ENCODE results near the gene DTD1. TPM values are rescaled to one million over a fixed set of nuclear protein-coding genes. Genes with fewer than 3 reads are reported as not detected.
A peak's percentile ranks its signal among the peaks of the same experiment; 100 is the strongest.

The DTD1 gene
- total and polyA plus RNA-seq, 2 experiments from 2014 or later: 73.3 to 77.7 TPM

- Histone ChIP-seq H3K4me3 (no peak overlapping the region), H3K9me3 (ENCODE audit: low read depth) (no peaks in the 10 kb centered on the region), H3K27ac (no peak overlapping the region), H3K79me2 (ENCODE audit: insufficient read depth) (no peaks in the 10 kb centered on the region), H3K9ac (no peak overlapping the region), H3K36me3 (ENCODE audit: low read depth) (no peaks in the 10 kb centered on the region), H3K27me3 (replicated peaks; ENCODE audit: insufficient read depth) (no peaks in the 10 kb centered on the region), H2AFZ (no peak overlapping the region), H3K9me2 (ENCODE audit: insufficient read depth) (no peaks in the 10 kb centered on the region), H3F3A (ENCODE audit: insufficient read depth) (no peaks in the 10 kb centered on the region), H3K4me1 (ENCODE audit: insufficient read depth) (no peaks in the 10 kb centered on the region), H4K20me1 (ENCODE audit: insufficient read depth) (no peaks in the 10 kb centered on the region), H3K4me2 (ENCODE audit: unreplicated experiment) (no peak overlapping the region)
- WGBS, 2 experiments (ENCODE audit: low coverage in 1 of 2, low lambda C conversion rate in 2 of 2, missing lambda C conversion rate in 2 of 2): 96% methylated on average over 3 of the region's 3 CpGs
- no peak for DNase-seq
- in situ Hi-C loops (cut with MboI): no loop called here
- TF ChIP-seq EZH2phosphoT487 (IDR thresholded peaks at IDR 0.05; ENCODE audit: insufficient read depth, low read depth) (no peak), EZH2 (IDR thresholded peaks at IDR 0.05; ENCODE audit: insufficient read depth, poor library complexity, severe bottlenecking) (no peak)
These were observed 127.7 kb downstream of the DTD1 start for GRCh38 chr20:18715564-18715963.

- H3K4me1 ChIP-seq (ENCODE audit: insufficient read depth): peaks cover 2% of the 10 kb centered on the region; the same call in 1 of the 2 replicates
- 73 to 81% methylated on average over 1 of the region's 1 CpG for WGBS, 2 experiments (ENCODE audit: low coverage in 1 of 2, low lambda C conversion rate in 2 of 2, missing lambda C conversion rate in 2 of 2)
- DNase-seq: no peak
- H3K9me2 ChIP-seq (ENCODE audit: insufficient read depth): no peaks in the 10 kb centered on the region
- no peaks in the 10 kb centered on the region for H3F3A ChIP-seq (ENCODE audit: insufficient read depth)
- H3K27me3 ChIP-seq (replicated peaks; ENCODE audit: insufficient read depth): no peaks in the 10 kb centered on the region
- no peak overlapping the region for H3K9ac ChIP-seq
- no peak overlapping the region for H3K4me3 ChIP-seq
- TF ChIP-seq EZH2phosphoT487 (IDR thresholded peaks at IDR 0.05; ENCODE audit: insufficient read depth, low read depth): no peak
- H4K20me1 ChIP-seq (ENCODE audit: insufficient read depth): no peaks in the 10 kb centered on the region
- H3K79me2 ChIP-seq (ENCODE audit: insufficient read depth): no peaks in the 10 kb centered on the region
- H3K27ac ChIP-seq: no peak overlapping the region
- no peak overlapping the region for H2AFZ ChIP-seq
- no peaks in the 10 kb centered on the region for H3K36me3 ChIP-seq (ENCODE audit: low read depth)
- H3K4me2 ChIP-seq (ENCODE audit: unreplicated experiment): no peak overlapping the region
- no peaks in the 10 kb centered on the region for H3K9me3 ChIP-seq (ENCODE audit: low read depth)
- in situ Hi-C loops (cut with MboI): no loop called here
These were observed 129.2 kb downstream of the DTD1 start for GRCh38 chr20:18717062-18717461.

GRCh38 chr20:18718129-18718528 lies 130.3 kb downstream of the DTD1 start:
- H3K4me1 ChIP-seq (ENCODE audit: insufficient read depth): peaks cover 7% of the 10 kb centered on the region; the same call in 1 of the 2 replicates
- no peaks in the 10 kb centered on the region for H3K36me3 ChIP-seq (ENCODE audit: low read depth)
- 74 to 86% methylated on average over 3 of the region's 3 CpGs for WGBS, 2 experiments (ENCODE audit: low coverage in 1 of 2, low lambda C conversion rate in 2 of 2, missing lambda C conversion rate in 2 of 2)
- H3K4me2 ChIP-seq (ENCODE audit: unreplicated experiment): no peak overlapping the region
- no peak overlapping the region for H3K4me3 ChIP-seq
- DNase-seq: no peak
- H3K9ac ChIP-seq: no peak overlapping the region
- no peaks in the 10 kb centered on the region for H3K9me2 ChIP-seq (ENCODE audit: insufficient read depth)
- no peaks in the 10 kb centered on the region for H3K79me2 ChIP-seq (ENCODE audit: insufficient read depth)
- H3K27ac ChIP-seq: no peak overlapping the region
- no peak overlapping the region for H2AFZ ChIP-seq
- H4K20me1 ChIP-seq (ENCODE audit: insufficient read depth): no peaks in the 10 kb centered on the region
- no peaks in the 10 kb centered on the region for H3K27me3 ChIP-seq (replicated peaks; ENCODE audit: insufficient read depth)
- H3K9me3 ChIP-seq (ENCODE audit: low read depth): no peaks in the 10 kb centered on the region
- in situ Hi-C loops (cut with MboI): no loop called here
- no peak for TF ChIP-seq EZH2 (IDR thresholded peaks at IDR 0.05; ENCODE audit: insufficient read depth, poor library complexity, severe bottlenecking)
- TF ChIP-seq EZH2phosphoT487 (IDR thresholded peaks at IDR 0.05; ENCODE audit: insufficient read depth, low read depth): no peak
- H3F3A ChIP-seq (ENCODE audit: insufficient read depth): no peaks in the 10 kb centered on the region

GRCh38 chr20:18719426-18719825 lies 131.6 kb downstream of the DTD1 start:
- 37 to 51% methylated on average over 3 of the region's 3 CpGs for WGBS, 2 experiments (ENCODE audit: low coverage in 1 of 2, low lambda C conversion rate in 2 of 2, missing lambda C conversion rate in 2 of 2)
- DNase-seq: peak; percentile 57
- no peaks in the 10 kb centered on the region for H3K79me2 ChIP-seq (ENCODE audit: insufficient read depth)
- H3K27me3 ChIP-seq (replicated peaks; ENCODE audit: insufficient read depth): no peaks in the 10 kb centered on the region
- no peak overlapping the region for H3K4me3 ChIP-seq
- no peaks in the 10 kb centered on the region for H4K20me1 ChIP-seq (ENCODE audit: insufficient read depth)
- no peaks in the 10 kb centered on the region for H3K9me2 ChIP-seq (ENCODE audit: insufficient read depth)
- TF ChIP-seq EZH2phosphoT487 (IDR thresholded peaks at IDR 0.05; ENCODE audit: insufficient read depth, low read depth) (no peak), EZH2 (IDR thresholded peaks at IDR 0.05; ENCODE audit: insufficient read depth, poor library complexity, severe bottlenecking) (no peak)
- H3K9me3 ChIP-seq (ENCODE audit: low read depth): no peaks in the 10 kb centered on the region
- no peaks in the 10 kb centered on the region for H3K36me3 ChIP-seq (ENCODE audit: low read depth)
- 0 out of 2 replicates have a peak overlapping the region, but pooled peaks have one; percentile 9 for H3K27ac ChIP-seq
- H3K4me1 ChIP-seq (ENCODE audit: insufficient read depth): peaks cover 7% of the 10 kb centered on the region; the same call in 1 of the 2 replicates
- H2AFZ ChIP-seq: no peak overlapping the region
- H3F3A ChIP-seq (ENCODE audit: insufficient read depth): no peaks in the 10 kb centered on the region
- no peak overlapping the region for H3K4me2 ChIP-seq (ENCODE audit: unreplicated experiment)
- in situ Hi-C loops (cut with MboI): no loop called here
- no peak overlapping the region for H3K9ac ChIP-seq
